SK-N-MC (cell line): ENCODE results near the gene NRN1L.

ENCODE experiments used
- EZH2 ChIP-seq: fragments of 200-600 bp; sonication (generic); IDR thresholded peaks from one replicate; pipeline ENCODE4 v1.6.1; 2017; ENCODE audit warnings: antibody characterized with exemption
- FOXP2 ChIP-seq: optimal IDR thresholded peaks from 2 replicates; pipeline ENCODE3; 2011; ENCODE audit warnings: mild to moderate bottlenecking, moderate library complexity; ENCODE audit not compliant: insufficient read depth; ENCODE audit errors: extremely low read length, control extremely low read depth
- POLR2AphosphoS5 ChIP-seq: IDR thresholded peaks from 2 replicates; pipeline ENCODE4 v1.6.1; 2012; ENCODE audit warnings: mild to moderate bottlenecking, low read depth, low read length, borderline replicate concordance

GRCh38 chr16:67893743-67894399, 9.2 kb downstream of the NRN1L start:
- TF ChIP-seq EZH2 (no peak), POLR2AphosphoS5 (no peak), FOXP2 (no peak)
